GM19452 (cell line): ENCODE data around the gene SOX2.
"Not testable (repeated sequence)": the region's sequence is repeated elsewhere in the genome, so short reads cannot be mapped to it uniquely, and the experiment has no call there.

Source experiments
- ATAC-seq: cut with Tn5 transposase; IDR thresholded peaks from one replicate; pipeline ENCODE4 v1.9.1; 2021; ENCODE audit not compliant: unreplicated experiment

The SOX2 gene

GRCh38 chr3:181756645-181757297 lies 45.0 kb downstream of the SOX2 start:
- no peak for ATAC-seq

DNA sequence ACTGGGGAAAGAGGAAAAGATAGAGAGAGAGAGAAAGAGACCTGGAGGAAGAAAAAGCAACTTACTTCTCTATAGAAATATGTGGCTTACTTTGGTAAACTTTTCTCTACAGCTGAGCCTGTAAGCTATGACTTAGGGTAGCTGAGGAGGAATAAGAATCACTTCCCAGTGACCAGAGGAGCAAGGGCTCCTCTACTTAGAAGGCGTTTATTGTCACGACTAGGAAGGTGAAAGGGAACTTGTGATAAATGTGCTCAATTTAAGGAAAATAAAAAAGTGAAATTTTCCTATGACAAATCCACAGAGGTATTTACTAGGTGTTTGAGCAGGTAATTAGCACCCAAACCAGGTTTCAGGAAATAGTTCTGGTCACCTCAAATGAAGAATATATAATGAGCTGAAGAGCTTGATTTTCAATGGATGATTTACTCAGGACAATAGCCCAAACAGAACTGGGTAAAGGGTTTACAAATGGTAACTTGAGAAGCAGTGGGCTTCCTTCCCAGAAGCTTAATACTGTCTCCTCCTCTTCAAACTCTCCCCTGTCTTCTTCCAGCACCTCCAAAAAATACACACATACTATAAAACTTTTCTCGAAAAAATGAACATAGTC lies 46.1 kb downstream of the SOX2 start:
- ATAC-seq = no peak

GRCh38 chr3:181761906-181762305 lies 50.2 kb downstream of the SOX2 start:
- ATAC-seq = no peak

DNA sequence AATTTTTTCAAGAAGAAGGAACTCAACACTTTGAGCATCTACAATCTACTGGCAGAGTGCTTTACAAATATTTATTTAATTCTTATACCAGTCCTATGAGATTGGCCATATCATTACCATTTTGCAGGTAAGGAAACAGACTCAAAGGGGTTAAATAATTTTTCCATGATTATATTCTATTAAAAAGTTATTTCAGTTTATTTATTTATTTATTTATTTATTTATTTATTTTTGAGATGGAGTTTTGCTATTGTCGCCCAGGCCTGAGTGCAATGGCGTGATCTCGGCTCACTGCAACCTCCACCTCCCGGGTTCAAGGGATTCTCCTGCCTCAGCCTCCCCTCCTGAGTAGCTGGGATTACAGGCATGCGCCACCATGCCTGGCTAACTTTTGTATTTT lies 52.3 kb downstream of the SOX2 start:
- ATAC-seq = not testable (repeated sequence)
